Measurements from ENCODE around the gene BAZ2B.
A peak's percentile ranks its signal among the peaks of the same experiment; 100 is the strongest.

BAZ2B gene

GRCh38 chr2:159518321-159519005 lies 97.9 kb downstream of the BAZ2B start:
- DNase-seq, result no peak

DNA sequence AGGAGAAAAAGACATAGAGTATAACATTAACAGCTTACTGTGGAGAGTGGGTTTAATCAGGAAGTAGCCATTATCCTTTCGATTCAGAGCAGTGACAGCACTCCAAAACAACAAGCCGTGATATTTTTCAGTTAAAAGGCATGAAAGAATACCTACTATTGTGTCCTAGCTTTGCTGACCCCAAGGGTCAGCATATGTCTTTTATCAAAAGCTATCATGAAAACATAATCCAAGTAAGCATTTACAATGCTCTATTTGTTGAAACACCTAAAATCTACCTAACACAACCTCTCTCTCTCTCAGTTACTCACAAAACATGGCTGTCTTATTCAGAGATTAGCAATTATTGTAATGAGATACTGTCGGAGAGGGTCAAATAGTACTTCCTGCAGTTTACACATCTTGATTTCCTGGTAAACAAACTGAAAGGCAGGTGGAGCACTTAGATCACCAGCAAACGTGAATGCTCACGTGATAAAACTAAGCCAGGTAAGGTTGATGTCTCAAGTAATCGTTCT lies 100.0 kb downstream of the BAZ2B start:
- DNase-seq, result peak in 1 of 2 experiments; percentile 7

DNA sequence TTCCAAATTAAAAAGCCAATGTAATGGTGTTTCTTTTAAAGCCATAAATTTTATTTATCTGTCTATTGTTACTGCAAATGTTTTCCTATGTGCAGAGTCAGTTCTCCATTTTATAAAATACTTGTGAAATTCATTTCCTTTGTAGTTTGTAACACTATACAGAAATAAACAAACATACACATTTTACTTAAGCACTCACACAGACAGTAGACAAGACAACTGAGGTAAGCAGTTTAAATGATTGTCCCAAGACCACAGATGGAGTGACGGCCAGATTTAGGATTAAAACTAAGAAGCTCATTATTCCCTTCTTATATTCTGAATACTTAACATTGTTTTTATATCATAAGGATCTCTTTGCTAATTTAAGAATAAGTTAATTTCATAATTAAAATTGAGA lies 100.9 kb downstream of the BAZ2B start:
- DNase-seq, result no peak

DNA sequence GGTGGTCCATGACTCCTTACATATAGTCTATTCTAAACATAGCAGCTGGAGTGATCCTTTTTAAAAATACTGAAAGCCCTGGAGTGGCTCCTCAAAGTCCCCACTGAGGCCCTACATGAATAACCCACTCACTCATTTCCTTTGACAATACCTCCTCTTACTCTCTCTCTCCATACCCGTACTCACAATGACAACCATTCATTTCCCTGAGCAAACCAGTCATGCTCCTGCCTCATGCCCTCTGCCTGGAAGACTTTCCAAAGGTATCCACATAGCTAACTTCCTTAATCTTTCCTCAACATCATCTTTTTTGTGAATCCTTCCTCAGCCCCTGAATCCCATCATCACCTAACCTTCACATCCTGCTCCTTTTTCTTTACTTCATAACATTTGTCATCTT lies 102.6 kb downstream of the BAZ2B start:
- no peak for DNase-seq

GRCh38 chr2:159508140-159508539 lies 108.2 kb downstream of the BAZ2B start:
- DNase-seq, result no peak

DNA sequence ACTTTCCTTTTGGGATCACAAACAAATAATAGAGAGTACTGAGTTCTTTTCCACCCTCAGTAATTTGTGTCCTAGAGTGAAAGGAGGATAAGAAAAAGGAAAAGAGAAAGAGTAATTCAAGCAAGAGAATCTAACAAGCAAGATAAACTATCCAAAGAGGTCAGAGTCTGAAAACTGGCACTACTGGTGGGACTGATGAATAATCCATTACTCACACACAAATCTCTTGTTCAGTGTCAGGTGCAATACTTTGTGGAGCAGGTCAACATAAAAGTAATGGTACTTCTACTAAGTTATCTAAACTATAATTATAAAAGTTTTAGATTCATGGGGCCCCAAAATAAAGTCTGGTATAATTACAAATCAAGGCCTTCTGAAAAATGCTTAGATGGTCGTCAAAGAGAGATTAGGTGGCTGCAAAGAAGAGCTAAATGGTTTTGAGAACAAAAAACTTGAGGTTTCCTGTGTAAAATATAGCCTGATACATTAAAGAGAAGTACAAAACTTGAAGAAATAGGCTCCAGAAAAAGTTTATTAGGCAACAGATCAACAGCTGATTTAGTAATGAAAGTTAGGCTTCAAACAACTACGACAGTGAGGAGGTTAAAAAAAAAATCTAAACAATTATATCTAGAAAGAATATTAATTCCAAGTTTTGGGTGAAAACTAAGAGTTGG lies 109.4 kb downstream of the BAZ2B start:
- no peak for DNase-seq

GRCh38 chr2:159506202-159506601 lies 110.1 kb downstream of the BAZ2B start:
- DNase-seq, result no peak

DNA sequence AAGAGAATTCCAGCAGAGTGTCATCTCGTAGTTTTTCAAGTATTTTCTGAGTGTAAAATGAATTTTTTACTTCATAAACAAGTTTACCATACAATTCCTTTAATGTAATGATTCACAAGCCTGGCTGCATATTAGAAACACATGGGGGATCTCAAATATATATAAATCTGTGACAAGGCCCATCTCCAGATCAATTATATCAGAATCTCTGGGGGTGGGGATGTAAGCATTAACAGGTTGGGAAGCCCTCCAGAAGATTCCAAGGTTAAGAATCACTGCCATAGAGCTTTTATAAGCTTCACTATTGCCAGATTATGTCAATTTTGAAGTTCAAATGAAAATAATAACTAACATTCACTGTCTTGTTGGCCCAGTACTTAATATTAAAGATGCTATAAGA lies 111.2 kb downstream of the BAZ2B start:
- DNase-seq, result no peak

GRCh38 chr2:159501743-159502142 lies 114.6 kb downstream of the BAZ2B start:
- DNase-seq, result no peak

GRCh38 chr2:159497847-159498246 lies 118.5 kb downstream of the BAZ2B start:
- no peak for DNase-seq

DNA sequence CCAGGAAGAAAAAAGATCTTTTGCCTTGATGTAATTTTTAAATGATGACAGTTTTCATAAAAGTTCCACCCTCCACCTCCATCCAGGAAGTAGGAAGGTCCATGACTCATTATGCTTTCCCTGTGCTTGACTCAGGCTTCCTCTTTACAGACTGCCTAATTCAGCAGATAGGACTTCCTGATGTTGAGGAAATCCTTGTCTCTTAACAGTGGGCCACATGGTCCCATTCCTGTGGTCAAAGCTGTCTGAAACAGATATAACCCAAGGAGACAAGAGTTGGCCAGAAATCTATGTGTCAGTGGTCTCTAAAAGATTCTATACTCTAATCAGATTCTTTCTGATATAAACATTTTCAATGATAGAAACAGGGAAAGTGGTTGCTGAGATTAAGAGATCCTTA lies 119.1 kb downstream of the BAZ2B start:
- no peak for DNase-seq

DNA sequence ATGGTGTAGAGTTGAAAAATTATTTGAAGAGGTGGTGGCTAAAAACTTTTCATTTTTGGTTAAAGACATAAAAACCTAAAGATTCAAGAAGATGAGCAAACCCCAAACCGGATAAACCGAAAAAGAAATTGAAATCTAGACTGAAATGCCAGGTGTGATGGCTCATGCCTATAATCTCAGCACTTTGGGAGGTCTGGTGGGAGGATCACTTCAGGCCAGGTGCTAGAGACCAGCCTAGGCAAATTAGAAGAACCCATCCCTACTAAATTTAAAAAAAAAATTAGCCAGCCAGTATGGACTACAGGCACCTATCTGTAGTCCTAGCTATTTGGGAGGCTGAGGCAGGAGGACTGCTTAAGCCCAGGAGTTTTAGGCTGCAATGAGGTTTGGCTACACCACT lies 126.9 kb downstream of the BAZ2B start:
- DNase-seq, result no peak

- no peak for DNase-seq
Measured at GRCh38 chr2:159484532-159484931, 131.8 kb downstream of the BAZ2B start.

- no peak for DNase-seq
Measured at GRCh38 chr2:159476329-159476728, 140.0 kb downstream of the BAZ2B start.

DNA sequence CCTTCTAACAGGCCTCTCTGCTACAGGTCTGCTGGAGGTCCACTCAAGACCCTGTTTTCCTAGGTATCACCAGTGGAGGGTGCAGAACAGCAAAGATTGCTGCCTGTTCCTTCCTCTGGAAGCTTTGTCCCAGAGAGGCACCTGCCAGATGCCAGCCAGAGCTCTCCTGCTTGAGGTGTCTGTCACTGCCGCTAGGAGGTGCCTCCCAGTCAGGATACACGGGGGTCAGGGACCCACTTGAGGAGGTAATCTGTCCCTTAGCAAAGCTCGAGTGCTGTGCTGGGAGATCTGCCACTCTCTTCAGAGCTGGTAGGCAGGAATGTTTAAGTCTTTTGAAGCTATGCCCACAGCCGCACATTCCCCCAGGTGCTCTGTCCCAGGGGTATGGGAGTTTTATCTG lies 140.6 kb downstream of the BAZ2B start:
- no peak for DNase-seq

DNA sequence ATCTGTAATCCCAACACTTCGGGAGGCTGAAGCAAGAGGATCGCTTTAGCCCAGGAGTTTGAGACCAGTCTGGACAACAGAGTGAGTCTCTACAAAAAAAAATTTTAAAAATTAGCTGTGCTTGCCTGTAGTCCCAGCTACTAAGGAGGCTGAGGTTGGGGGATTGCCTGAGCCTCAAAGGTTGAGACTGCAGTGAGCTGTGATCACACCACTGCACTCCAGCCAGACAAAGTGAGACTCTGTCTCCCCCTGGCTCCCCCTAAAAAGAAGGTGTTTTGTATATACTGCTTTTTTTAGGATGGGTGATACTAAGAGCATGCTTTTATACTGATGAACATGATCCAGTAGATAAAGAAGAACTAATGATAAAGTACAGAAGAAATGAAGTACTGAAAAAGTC lies 145.0 kb downstream of the BAZ2B start:
- no peak for DNase-seq

- no peak for DNase-seq
Measured at GRCh38 chr2:159468257-159468656, 148.1 kb downstream of the BAZ2B start.

- no peak for DNase-seq
Measured at GRCh38 chr2:159462961-159463360, 153.4 kb downstream of the BAZ2B start.

DNA sequence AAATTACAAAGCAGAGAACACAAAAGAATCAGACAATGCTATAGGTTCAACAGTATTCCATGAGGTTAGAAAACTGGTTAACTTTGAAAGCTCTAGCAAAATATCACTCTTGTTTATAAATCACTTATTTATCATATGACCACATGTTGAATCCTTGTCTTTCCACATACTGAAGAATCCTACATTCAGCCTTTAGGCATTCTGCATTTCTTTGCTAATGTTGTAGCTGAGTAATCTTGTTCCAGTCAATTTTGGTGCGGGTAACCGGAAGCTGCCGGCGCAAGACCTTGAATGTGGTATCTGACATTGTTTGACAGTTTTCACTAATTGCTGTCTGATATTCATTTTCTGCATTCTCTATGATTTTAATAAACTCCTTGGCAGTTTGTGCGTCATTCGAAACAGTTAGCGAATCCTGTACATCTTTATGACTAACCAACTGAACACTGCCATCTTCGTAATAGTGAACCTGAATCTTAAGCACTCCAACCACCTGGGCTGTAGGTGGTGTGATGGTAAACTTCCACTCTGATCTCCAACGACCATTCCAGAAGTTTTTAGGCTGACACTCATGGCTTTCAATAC lies 154.1 kb downstream of the BAZ2B start:
- DNase-seq, result no peak

- DNase-seq, result no peak
Measured at GRCh38 chr2:159461076-159461475, 155.3 kb downstream of the BAZ2B start.

DNA sequence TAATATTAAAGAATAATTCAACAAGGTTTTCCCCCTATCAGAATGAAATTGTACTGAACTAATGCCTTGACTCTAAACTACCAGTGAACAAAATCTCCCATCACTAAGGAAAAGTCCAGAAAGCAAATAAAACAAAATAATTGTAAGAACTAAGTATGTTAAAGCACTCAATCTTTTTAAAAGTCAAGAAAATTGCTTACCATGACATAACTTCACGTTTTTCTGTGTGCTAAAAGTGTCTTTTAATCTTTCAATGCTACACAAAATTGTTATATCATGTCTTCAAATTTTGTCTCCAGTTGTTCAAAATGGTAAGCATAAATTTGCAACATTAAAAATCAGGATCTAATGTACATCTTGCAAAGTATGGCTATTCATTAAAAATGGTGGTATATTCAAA lies 156.1 kb downstream of the BAZ2B start:
- no peak for DNase-seq

GRCh38 chr2:159459279-159459678 lies 157.1 kb downstream of the BAZ2B start:
- DNase-seq, result no peak

DNA sequence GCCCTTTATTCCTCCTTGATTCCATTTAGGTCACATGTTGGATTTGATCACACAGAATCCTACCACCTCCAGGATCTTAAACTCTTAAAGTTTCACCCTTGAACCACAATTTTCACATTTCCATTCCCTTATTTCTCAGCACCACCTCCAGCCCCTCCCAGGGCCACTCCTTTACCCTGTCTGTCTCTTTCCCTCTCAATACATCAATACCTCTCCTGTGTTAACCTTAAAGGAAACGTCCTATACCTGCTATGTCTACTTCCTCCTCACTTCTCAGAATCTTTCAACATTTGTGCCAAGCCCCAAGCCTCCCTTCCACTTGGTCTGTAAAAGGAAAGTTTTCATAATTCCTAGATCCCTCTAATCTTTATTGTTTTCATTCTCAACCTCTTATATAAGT lies 158.8 kb downstream of the BAZ2B start:
- no peak for DNase-seq
